ENCODE results near the gene DIPK1B.

DIPK1B gene

DNA sequence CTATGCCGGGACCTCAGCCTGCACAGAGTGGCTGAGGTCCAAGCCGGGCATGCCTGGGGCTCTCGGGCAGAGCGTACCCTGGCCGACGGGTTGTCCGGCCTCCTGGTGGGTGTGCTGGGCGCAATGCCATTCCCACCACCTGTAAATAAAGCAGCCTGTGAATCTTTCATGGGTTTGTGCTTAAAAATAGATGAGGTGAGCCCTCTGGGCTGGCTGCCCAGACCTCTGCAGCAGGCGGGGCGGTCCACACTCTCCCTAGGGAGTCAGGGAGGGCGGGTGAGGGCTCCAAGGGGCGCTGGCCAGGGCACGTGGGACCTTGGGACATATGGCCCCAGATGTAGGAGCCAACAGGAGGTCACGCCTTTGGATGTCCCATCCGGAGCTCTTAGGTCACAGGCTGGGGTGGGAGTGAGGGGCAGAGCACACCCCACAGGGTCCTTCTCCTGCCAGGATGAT lies 21.5 kb upstream of the DIPK1B start:
- H3K4me3 ChIP-seq (ENCODE audit: severe bottlenecking): no peak overlapping the region
- DNase-seq (ENCODE audit: low spot score) (no peak), ATAC-seq (ENCODE audit: low read depth) (no peak)
- H3K27me3 ChIP-seq (ENCODE audit: insufficient read depth, poor library complexity, severe bottlenecking): no peaks in the 10 kb centered on the region
- H3K36me3 ChIP-seq (ENCODE audit: low read depth): no peaks in the 10 kb centered on the region
- H3K4me1 ChIP-seq (ENCODE audit: insufficient read depth, poor library complexity, severe bottlenecking): peaks cover 15% of the 10 kb centered on the region
- TF ChIP-seq, protein P1, sequence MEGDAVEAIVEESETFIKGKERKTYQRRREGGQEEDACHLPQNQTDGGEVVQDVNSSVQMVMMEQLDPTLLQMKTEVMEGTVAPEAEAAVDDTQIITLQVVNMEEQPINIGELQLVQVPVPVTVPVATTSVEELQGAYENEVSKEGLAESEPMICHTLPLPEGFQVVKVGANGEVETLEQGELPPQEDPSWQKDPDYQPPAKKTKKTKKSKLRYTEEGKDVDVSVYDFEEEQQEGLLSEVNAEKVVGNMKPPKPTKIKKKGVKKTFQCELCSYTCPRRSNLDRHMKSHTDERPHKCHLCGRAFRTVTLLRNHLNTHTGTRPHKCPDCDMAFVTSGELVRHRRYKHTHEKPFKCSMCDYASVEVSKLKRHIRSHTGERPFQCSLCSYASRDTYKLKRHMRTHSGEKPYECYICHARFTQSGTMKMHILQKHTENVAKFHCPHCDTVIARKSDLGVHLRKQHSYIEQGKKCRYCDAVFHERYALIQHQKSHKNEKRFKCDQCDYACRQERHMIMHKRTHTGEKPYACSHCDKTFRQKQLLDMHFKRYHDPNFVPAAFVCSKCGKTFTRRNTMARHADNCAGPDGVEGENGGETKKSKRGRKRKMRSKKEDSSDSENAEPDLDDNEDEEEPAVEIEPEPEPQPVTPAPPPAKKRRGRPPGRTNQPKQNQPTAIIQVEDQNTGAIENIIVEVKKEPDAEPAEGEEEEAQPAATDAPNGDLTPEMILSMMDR (IDR thresholded peaks at IDR 0.05; ENCODE audit: poor library complexity, severe bottlenecking): no peak
- H3K27ac ChIP-seq (ENCODE audit: poor library complexity, severe bottlenecking): no peak overlapping the region
- H3K9me3 ChIP-seq (ENCODE audit: severe bottlenecking): no peaks in the 10 kb centered on the region

- H3K4me1 ChIP-seq (ENCODE audit: insufficient read depth, poor library complexity, severe bottlenecking): peaks cover 14% of the 10 kb centered on the region
- TF ChIP-seq, protein P1 (IDR thresholded peaks at IDR 0.05; ENCODE audit: poor library complexity, severe bottlenecking): no peak
- ATAC-seq (ENCODE audit: low read depth) (no peak), DNase-seq (ENCODE audit: low spot score) (no peak)
- H3K27ac ChIP-seq (ENCODE audit: poor library complexity, severe bottlenecking): no peak overlapping the region
- no peak overlapping the region for H3K4me3 ChIP-seq (ENCODE audit: severe bottlenecking)
- H3K36me3 ChIP-seq (ENCODE audit: low read depth): no peaks in the 10 kb centered on the region
- no peaks in the 10 kb centered on the region for H3K27me3 ChIP-seq (ENCODE audit: insufficient read depth, poor library complexity, severe bottlenecking)
- H3K9me3 ChIP-seq (ENCODE audit: severe bottlenecking): no peaks in the 10 kb centered on the region
Measured at GRCh38 chr9:136691316-136692184, 20.8 kb upstream of the DIPK1B start.

- Histone ChIP-seq H3K4me3 (ENCODE audit: severe bottlenecking) (no peak overlapping the region), H3K36me3 (ENCODE audit: low read depth) (no peaks in the 10 kb centered on the region), H3K4me1 (ENCODE audit: insufficient read depth, poor library complexity, severe bottlenecking) (peaks cover 14% of the 10 kb centered on the region), H3K27me3 (ENCODE audit: insufficient read depth, poor library complexity, severe bottlenecking) (no peaks in the 10 kb centered on the region), H3K27ac (ENCODE audit: poor library complexity, severe bottlenecking) (no peak overlapping the region), H3K9me3 (ENCODE audit: severe bottlenecking) (no peaks in the 10 kb centered on the region)
- TF ChIP-seq, protein P1 (IDR thresholded peaks at IDR 0.05; ENCODE audit: poor library complexity, severe bottlenecking): no peak
- DNase-seq (ENCODE audit: low spot score) (no peak), ATAC-seq (ENCODE audit: low read depth) (no peak)
Measured at GRCh38 chr9:136692185-136693134, 19.9 kb upstream of the DIPK1B start.

- Histone ChIP-seq H3K4me3 (ENCODE audit: severe bottlenecking) (no peak overlapping the region), H3K36me3 (ENCODE audit: low read depth) (no peaks in the 10 kb centered on the region), H3K9me3 (ENCODE audit: severe bottlenecking) (no peaks in the 10 kb centered on the region), H3K27me3 (ENCODE audit: insufficient read depth, poor library complexity, severe bottlenecking) (no peaks in the 10 kb centered on the region), H3K27ac (ENCODE audit: poor library complexity, severe bottlenecking) (no peak overlapping the region), H3K4me1 (ENCODE audit: insufficient read depth, poor library complexity, severe bottlenecking) (peaks cover 14% of the 10 kb centered on the region)
- TF ChIP-seq, protein P1 (IDR thresholded peaks at IDR 0.05; ENCODE audit: poor library complexity, severe bottlenecking): no peak
- ATAC-seq (ENCODE audit: low read depth) (no peak), DNase-seq (ENCODE audit: low spot score) (no peak)
Measured at GRCh38 chr9:136693135-136693489, 19.3 kb upstream of the DIPK1B start.

Data from RWPE2 (cell line).